ENCODE measurements around the gene IL1RL1.
"Not testable (repeated sequence)": the region's sequence is repeated elsewhere in the genome, so short reads cannot be mapped to it uniquely, and the experiment has no call there.

IL1RL1 gene

DNA sequence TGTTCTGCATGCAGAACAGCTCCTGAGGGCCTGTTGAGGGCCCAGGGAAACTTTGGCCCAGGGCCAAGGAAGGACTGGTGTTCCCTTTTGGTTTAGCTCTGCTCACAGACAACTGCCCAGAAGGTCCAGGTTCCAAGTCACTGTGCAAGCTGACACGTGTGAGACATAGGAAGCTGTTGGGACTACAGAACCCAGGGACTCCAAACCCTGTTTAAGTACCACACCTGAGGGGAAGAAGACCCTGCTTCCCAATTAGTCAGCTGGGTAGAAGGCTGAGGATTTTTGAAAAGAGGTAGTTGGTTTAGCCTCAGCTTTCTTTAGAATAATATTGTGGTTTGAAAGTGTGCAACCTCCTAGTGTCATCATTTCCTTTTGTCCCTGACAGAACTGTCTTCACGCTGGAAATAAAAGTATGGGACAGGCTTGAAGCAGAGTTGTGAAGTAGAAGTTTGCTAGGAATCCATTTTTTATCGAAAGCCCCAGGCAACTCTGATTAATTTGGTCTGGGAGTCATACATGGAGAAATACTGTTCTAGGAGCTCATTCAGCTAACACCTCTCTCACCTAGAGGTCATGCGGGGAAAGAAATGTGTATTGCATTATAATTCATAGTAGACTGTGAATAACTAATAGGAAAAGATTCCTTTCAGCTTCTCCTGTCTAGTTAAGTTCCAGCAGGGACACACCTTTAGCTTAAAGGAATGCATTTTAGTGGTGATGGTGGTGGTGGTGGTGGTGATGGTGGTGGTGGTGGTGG, 19.9 kb upstream of the IL1RL1 start:
- DNase-seq (ENCODE audit: low read depth) = no peak

DNA sequence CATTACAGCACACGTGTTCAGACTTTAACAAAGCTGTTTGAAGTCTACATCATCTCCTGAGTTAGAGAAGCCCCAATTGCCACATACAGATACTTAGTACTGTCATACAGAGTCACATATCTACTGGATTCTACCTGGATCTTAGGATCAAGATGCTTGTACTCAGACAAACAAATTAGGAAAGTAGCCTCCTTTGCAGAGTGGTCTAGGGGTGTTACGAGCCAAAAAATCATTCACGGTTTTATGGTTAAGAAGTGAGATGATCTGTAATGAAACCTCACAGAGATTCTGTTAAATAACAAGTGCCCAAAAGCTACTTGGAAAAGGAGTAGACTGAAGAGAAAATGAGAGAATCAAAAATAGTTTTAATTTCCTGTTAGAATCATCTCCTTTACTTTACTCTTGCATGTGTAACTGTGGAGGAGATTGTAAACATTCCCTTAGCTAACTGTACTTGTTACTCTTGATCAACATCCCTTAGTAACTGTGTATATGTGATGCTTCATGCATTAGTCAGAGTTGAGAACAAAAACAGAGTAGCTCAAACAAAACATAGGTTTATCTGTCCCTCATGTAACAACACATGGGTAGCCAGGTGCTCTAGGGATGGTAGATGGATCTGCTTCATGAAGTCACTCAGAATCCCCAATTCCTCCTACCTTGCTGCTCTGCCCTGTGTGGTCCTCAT, 16.4 kb upstream of the IL1RL1 start:
- no peak for DNase-seq (ENCODE audit: low read depth)

DNA sequence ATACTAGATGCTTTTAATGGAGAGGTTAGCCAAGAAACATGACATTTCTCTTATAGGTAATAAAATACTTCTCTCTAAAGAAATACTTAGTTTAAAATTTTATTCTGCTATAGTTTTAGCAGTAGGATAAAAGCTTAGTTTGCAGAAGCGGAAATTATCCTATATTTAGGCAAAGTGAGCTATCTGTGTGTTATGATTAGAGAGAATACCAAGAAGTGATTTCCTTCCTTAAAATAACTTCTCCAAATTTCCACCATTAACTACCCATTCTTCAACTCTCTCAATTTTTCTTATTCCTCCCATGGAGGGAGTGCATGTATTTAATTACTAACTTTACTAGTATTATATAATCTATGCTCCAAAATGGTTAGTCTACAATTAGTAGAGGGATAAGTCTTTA, 15.8 kb upstream of the IL1RL1 start:
- DNase-seq (ENCODE audit: low read depth) = no peak

DNA sequence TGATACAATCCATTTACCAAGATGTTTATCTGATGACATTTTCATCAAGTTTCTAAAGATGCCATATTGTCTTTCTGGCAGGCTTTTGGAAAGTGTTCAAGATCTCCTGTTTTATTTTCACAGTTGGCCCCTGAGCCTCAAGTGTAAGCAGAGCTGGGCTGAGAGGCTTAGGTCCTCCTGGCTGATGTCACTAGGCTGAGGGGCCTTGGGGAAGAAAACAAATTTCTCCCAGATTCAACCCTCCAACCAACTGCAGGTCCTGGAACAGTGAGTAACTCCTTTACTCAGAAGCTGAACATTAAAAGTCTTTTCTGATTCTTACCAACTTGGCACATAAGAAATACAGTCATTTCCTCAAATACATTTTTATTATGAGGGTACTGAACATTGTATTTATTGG, 14.9 kb upstream of the IL1RL1 start:
- DNase-seq (ENCODE audit: low read depth) = no peak

DNA sequence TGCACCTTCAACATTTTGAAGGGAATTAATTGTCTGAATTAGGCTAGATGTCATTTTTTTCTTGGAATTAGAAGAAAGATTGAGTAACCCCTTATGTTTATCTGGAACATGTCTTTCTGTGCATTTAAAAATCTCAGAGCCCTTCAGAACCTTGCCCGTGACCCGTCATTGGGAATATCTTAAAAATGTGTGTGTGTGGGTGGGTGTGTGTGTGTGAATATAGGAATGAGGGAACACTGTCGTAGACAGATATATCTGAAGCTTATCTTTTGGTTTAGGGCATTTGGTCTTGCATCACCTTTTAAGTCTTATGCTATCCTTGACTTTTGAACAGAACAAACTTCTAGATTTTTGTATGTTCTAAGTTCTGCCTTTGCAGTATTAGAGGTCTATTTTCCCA, 13.5 kb upstream of the IL1RL1 start:
- DNase-seq (ENCODE audit: low read depth) = no peak

DNA sequence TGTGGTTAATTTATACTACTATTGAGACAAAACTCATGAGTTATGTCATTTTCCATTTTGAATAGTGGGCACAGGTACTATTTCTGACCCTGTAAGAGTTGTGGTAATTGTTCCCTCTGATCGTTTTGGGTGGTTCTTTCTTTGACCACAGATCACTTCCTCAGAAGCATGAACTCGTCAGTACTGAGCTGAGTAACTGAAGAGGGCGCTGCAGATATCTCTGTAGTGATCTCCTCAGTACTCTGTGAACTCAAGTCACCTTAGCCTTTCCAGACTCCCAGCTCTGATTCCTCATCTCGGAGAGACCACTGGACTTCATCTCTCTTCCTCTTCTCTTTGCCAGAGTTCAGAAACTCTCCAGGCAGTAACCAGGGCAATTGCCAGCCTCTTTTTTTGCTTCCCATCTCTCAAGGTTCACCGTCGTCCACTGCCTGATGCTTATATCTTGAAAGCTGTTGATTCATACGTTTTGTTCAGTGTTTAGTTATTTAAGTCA, 9.4 kb upstream of the IL1RL1 start:
- DNase-seq (ENCODE audit: low read depth) = no peak

DNA sequence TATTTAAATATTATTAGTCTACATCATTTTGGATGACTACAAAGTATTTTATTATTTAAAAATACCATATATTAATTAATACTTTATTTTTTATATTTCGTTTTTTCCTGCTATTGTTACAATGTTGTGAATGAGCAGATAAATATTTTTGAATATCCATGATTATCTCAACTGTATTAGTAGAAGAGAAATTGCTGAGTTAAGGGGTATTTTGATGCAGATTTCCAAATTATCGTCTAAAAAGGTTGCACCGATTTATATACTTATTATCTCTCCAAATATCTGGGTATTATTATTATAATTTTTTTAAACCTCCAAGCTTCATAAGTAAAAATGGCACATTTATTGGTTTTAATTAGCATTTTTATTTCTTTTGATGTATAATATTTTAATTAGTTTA, 8.9 kb upstream of the IL1RL1 start:
- DNase-seq (ENCODE audit: low read depth) = no peak

DNA sequence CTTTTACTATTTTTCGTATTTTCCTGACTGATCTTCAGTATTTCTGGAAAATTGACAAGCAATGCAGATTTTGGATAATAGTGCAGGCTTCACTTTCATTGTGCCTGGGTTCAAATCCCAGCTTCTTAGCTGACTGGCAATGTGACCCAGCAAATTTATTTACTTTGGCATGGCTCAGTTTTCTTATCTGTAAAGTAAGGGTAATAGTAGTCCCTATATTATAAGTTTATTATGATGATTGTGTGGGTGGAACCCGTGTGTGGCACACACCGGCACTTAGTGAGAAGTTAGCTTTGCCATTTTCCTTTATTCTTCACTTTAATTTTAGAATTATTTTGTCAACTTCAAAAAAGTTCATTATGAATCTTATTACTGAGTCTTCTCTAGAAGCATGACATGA, 7.8 kb upstream of the IL1RL1 start:
- DNase-seq (ENCODE audit: low read depth) = no peak

DNA sequence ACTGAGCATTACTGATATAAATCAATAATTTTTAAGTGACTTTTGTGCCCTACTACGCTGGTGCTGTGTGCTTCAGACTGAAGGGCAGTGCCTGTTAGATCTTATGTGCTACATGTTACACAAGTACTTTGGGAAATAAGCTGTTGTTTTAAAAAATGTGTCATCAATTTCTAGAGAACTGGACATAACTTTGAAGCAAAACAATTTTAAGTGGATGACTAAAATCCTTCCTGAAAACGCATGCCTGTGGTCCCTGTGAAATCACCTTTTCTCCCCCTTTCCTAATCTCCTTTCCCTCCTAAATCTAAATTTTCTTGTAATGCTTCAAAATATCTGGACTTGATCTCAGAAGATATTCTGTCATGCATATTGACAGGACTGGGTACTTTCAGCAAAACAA, 7.1 kb upstream of the IL1RL1 start:
- DNase-seq (ENCODE audit: low read depth) = no peak

DNA sequence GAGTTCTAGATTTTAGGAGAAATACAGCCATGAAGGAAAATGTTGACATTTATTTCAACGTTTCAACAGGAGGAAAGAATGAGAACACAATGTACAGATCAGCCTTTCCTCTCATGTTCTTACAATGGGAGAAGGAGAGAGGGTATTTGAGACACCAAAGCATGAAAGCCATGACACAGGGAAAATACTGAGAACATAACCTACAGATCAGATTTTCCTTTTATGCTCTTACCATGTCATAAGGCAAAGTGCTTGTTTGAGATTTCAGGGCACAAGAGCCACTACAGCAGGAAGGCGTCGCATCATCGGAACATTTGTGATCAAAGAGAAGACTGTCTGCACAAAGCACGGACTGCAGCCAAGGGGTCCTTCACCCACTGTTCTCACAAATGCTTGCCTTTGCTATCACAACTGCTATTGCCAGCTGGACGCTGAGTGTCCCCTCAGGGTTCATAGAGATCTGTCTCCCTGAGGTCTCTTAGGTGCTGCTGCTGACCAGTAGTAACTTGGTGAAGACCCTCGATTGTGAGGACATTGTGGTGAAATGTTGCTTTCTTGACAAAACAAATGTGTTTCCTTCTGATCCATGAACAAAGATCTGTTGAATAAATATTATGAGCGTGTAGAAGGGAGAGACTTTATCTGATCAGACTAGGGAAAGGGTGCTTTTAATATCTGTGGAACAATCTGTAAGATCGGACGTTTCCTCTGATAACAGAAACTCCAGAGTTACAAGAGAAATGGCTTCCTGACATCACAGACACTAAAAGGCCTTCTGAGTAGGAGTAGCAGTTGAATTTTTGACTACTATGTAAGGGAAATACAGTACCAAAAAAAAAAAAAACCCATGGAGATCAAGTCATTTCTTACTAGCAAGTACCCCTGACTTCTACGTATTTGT, 6.4 kb upstream of the IL1RL1 start:
- DNase-seq (ENCODE audit: low read depth) = no peak

DNA sequence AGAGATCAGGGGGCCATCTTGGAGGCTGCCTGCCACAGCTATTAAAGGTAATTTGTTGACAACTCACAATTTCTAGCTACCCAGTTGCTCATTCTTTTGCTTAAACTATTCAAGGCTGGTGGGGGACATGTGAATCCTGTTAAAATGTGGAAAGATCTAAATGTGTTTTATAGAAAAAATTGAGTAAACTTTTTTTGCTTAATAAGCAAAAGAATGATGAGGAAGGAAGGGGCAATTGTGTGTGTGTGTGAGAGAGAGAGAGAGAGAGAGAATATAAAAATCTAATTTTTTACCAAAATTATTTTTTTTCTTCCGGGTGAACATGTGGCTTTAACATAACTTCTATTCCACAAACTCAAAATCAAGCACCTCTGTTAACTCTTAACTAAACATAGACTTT, 5.2 kb upstream of the IL1RL1 start:
- DNase-seq (ENCODE audit: low read depth) = no peak

DNA sequence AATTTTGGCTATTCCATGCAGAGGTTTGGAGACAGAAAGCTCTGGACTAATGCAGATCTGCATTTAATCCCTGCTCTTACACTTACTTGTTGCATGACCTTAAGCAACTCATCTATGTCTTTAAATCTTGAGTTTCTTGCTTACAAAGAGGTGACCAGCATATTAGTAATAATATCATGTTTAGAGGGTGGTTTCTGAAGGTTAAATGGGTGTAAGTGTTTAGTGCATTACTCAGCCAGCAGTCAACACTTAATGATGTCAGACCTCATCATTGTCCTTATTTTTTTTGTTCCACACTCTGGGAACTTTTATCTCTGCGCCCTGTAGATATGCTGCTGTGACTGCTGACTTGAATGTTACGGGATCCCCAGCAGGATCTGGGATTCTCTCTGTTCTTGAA, 1.7 kb downstream of the IL1RL1 start:
- DNase-seq (ENCODE audit: low read depth) = no peak

DNA sequence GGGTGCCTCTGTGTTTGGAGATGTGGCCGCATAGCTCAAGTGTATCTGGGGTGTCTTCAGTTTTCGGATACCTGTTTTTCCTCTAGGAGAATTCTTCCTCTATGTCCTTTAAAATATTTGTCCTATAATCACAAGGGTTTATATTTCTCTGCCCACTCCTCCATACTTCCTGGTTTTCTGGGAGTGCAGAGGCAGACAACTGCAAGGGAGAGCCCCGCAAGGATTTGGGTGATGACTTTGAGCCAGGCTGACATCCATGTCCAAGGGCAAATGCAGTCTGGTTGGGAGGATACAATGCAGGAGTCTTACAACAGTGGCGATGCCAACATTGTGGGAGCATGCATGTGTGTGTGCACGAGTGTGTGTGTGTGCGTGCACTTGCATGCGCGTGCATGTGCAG, 2.1 kb downstream of the IL1RL1 start:
- DNase-seq (ENCODE audit: low read depth) = no peak

DNA sequence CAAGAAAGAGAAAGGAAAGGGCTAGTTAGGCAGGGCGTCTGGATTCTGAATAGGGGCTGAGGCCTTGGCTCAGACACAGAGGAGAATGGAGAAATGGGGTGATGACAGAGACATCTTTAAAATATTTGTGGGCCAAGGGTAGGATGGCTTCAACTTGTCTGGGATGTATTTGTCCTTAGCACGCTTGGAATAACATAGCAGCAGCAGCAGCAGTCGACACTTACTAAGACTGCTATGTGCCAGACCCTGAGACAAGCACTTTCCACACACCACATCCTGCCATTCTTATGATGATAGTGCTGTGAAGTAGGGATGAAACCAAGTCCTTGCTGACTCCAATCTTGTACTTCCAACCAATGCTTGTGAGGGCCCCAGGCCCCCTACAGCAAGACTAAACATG, 2.6 kb downstream of the IL1RL1 start:
- no peak for DNase-seq (ENCODE audit: low read depth)

DNA sequence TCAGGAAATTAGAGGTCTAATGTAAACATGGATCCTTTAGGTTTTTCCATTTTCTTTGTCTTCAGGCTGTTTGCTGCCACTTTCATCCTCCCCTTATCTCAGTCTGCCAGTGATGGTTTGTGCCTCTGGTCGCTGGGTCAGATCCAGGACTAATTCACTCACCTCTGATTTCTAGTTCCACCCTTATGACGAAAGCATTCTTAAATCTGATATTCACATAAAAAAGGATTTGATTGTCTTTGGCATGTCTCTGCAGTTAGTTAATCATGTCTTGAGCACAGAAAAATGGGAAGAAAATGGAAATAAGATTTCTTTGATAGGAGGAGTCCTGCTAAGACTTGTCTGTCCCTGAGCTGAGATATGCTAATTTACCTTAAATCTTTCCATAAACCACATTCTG, 4.6 kb downstream of the IL1RL1 start:
- DNase-seq (ENCODE audit: low read depth) = no peak

DNA sequence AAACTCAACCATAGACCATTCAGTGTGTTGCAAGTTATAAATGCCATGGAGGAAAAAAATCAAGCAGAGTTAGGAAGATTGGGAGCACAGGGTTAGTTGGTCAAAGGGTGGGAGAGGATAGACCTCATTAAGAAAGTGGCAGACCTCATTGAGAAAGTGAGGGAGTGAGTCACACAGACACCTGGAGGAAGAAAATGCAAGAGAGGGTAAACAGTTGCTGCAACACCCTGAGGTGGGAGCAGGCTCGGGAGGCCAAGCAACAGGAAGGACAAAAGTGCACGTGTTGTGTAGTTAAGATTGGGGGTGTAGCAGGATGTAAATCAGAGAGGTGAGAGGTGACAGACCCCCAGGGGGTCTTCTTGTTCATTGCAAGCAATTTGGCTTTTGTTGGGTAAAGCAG, 6.4 kb downstream of the IL1RL1 start:
- DNase-seq (ENCODE audit: low read depth) = no peak

DNA sequence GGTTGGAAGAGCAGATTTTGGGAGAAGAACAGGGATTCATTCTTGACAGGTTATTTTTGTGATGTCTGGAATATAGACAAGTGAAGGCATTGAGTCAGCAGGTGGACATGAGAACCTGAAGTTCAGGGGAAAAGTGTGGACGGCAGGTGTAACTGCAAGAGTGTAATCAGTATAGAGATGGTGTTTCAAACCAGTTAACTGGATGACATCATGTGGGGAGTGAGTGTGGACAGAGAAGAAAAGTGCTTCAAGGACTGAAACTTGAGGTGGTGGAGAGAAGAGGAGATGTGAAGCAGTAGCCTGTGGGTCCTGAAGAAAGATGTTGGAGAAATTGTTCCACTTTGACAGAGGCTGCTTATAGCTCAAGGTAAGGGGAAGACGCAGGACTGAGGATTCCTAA, 7.1 kb downstream of the IL1RL1 start:
- DNase-seq (ENCODE audit: low read depth) = no peak

DNA sequence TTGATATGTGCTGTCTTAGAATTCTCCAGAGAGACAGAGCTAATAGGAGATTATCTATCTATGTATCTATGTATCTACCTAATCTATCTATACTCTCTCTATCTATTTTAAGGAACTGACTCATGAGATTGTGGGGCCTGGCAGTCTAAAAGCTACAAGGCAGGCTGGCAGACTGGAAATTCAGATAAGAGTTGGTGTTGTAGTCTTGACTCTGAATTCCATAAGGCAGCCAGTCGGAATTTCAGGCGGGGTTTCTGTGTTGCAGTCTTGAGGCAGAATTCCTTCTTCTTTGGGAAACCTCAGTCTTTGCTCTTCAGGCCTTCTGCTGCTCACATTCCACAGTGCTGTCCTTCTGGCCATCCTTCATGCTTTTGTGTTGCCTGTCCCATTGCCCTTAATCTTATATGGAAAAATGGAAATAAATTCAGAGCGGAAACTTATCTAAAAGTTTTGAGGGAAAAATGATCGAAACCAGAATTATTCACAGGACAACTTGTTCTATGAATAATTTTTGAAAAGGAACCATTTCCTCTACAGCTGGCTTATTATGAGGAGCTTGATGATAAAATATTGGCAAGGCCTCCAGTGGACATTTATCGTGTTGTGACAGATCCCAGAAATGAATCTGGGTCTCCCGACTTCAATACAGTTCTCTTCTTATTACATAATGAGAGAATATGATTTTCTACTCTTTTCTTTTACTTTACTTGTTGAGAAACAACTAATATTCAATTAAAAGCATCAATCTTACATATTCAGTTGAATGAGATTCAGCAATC, 10.8 kb downstream of the IL1RL1 start:
- DNase-seq (ENCODE audit: low read depth) = no peak

DNA sequence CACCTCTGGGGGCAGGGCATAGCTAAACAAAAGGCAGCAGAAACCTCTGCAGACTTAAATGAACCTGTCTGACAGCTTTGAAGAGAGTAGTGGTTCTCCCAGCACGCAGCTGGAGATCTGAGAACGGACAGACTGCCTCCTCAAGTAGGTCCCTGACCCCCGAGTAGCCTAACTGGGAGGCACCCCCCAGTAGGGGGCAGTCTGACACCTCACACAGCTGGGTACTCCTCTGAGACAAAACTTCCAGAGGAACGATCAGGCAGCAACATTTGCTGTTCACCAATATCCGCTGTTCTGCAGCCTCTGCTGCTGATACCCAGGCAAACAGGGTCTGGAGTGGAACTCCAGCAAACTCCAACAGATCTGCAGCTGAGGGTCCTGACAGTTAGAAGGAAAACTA, 13.6 kb downstream of the IL1RL1 start:
- DNase-seq (ENCODE audit: low read depth) = not testable (repeated sequence)

DNA sequence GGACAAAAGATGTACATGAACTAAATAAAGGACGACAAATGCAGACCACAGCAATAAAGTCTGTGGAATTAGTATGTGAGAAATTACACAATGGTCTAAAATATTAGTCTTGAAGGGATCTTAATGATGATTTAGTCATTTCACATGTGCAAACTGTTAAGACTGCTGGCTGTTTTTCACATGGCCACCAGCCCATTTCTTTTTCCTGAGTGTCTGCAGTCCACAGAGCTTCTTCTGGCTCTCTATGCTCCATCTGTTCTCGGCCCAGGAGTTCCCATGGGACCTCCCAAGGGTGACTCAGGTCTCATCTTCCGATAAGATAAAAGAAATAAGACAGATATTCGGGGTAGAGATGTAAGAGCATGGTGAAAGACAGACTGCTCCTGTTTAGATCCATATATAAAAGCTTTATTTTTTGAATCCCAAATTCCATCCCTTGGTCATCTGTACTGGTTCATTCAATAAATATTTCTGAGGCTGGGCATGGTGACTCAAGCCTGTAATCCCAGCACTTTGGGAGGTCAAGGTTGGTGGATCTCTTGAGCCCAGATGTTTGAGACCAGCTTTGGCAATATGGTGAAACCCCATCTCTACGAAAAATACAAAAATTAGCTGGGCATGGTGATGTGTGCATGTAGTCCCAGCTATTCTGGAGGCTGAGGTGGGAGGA, 20.1 kb downstream of the IL1RL1 start:
- DNase-seq (ENCODE audit: low read depth) = no peak

DNA sequence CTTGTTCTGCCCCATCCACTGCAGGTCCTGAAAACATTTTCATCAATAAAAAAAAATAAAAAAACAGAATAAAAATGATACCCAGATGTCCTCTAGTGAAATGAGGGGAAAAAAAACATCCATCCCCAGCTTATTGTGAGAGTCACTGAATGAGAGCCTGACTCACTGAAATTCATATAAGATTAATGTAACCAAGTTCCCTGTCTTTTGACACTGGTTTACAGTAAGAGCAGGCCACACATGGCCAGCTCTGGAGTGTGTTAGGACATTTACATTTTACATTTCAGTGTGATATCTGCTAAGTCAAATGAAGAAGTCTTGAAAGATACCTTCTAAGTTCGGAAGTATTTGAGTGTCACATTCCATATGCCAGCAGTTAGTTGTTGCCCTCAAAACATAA, 23.1 kb downstream of the IL1RL1 start:
- DNase-seq (ENCODE audit: low read depth) = no peak
